H9 (cell line): ENCODE results near the gene TIPIN. TPM values are rescaled to one million over a fixed set of nuclear protein-coding genes. Genes with fewer than 3 reads are reported as not detected.

Experiments
- DNase-seq: peaks from one replicate; pipeline ENCODE4 v3.0.0-alpha.2; 2017
- H2AFZ ChIP-seq: one replicate; pipeline ENCODE4 v1.6.1; 2013; ENCODE audit warnings: mild to moderate bottlenecking, low read length, control low read depth, moderate library complexity
- H2AK5ac ChIP-seq: 2 replicates; pipeline ENCODE4 v1.6.1; 2013; ENCODE audit warnings: low read length, control low read depth, mixed read lengths; ENCODE audit not compliant: insufficient read length
- H2BK120ac ChIP-seq: one replicate; pipeline ENCODE4 v1.6.1; 2013; ENCODE audit warnings: low read depth, mild to moderate bottlenecking, low read length, control low read depth, inconsistent platforms; ENCODE audit not compliant: poor library complexity, severe bottlenecking
- H2BK12ac ChIP-seq: 2 replicates; pipeline ENCODE4 v1.6.1; 2013; ENCODE audit warnings: low read length, control low read depth, mixed read lengths, low read depth; ENCODE audit not compliant: insufficient read length
- H2BK15ac ChIP-seq: 2 replicates; pipeline ENCODE4 v1.6.1; 2013; ENCODE audit warnings: low read depth, low read length, control low read depth
- H2BK20ac ChIP-seq: one replicate; pipeline ENCODE4 v1.6.1; 2013; ENCODE audit warnings: low read depth, mild to moderate bottlenecking, low read length, control low read depth, inconsistent platforms; ENCODE audit not compliant: poor library complexity, severe bottlenecking
- H2BK5ac ChIP-seq: 2 replicates; pipeline ENCODE4 v1.6.1; 2013; ENCODE audit warnings: low read length, control low read depth, mixed read lengths; ENCODE audit not compliant: insufficient read length
- H3K14ac ChIP-seq: 2 replicates; pipeline ENCODE4 v1.6.1; 2013; ENCODE audit warnings: low read length, control low read depth; ENCODE audit not compliant: insufficient read depth
- H3K18ac ChIP-seq: 2 replicates; pipeline ENCODE4 v1.6.1; 2013; ENCODE audit warnings: low read depth, mild to moderate bottlenecking, mixed read lengths, low read length, control low read depth; ENCODE audit not compliant: insufficient read length
- H3K23ac ChIP-seq: 2 replicates; pipeline ENCODE4 v1.6.1; 2013; ENCODE audit warnings: low read length, control low read depth, mixed read lengths, low read depth; ENCODE audit not compliant: insufficient read length
- H3K23me2 ChIP-seq: 2 replicates; pipeline ENCODE4 v1.6.1; 2013; ENCODE audit warnings: low read depth, mild to moderate bottlenecking, mixed read lengths, low read length, control low read depth; ENCODE audit not compliant: insufficient read length, poor library complexity, severe bottlenecking
- H3K27ac ChIP-seq: 2 replicates; pipeline ENCODE4 v1.5.1; 2013; ENCODE audit warnings: low read length, control low read depth, mixed read lengths, low read depth; ENCODE audit not compliant: insufficient read length
- H3K27me3 ChIP-seq: 2 replicates; pipeline ENCODE4 v1.6.1; 2013; ENCODE audit warnings: low read length, control low read depth, inconsistent platforms; ENCODE audit not compliant: insufficient read depth
- H3K4ac ChIP-seq: 2 replicates; pipeline ENCODE4 v1.6.1; 2013; ENCODE audit warnings: low read depth, mild to moderate bottlenecking, control low read depth, inconsistent platforms, low read length, moderate library complexity
- H3K4me1 ChIP-seq: 2 replicates; pipeline ENCODE4 v1.6.1; 2013; ENCODE audit warnings: low read length, control low read depth, inconsistent platforms; ENCODE audit not compliant: insufficient read depth
- H3K4me2 ChIP-seq: 2 replicates; pipeline ENCODE4 v1.6.1; 2013; ENCODE audit warnings: low read length, control low read depth, mixed read lengths; ENCODE audit not compliant: insufficient read length, insufficient read depth
- H3K56ac ChIP-seq: 2 replicates; pipeline ENCODE4 v1.6.1; 2013; ENCODE audit warnings: low read depth, mild to moderate bottlenecking, mixed read lengths, low read length, control low read depth; ENCODE audit not compliant: insufficient read length
- H3K79me1 ChIP-seq: 2 replicates; pipeline ENCODE4 v1.6.1; 2013; ENCODE audit warnings: low read depth, mild to moderate bottlenecking, moderate library complexity, low read length, control low read depth, inconsistent platforms; ENCODE audit not compliant: insufficient read depth, poor library complexity, severe bottlenecking
- H3K79me2 ChIP-seq: 2 replicates; pipeline ENCODE4 v1.6.1; 2013; ENCODE audit warnings: low read length, control low read depth, inconsistent platforms; ENCODE audit not compliant: insufficient read depth
- H3K9ac ChIP-seq: 2 replicates; pipeline ENCODE4 v1.6.1; 2013; ENCODE audit warnings: low read length, control low read depth, mixed read lengths; ENCODE audit not compliant: insufficient read length; ENCODE audit errors: extremely low read depth
- H3K9me3 ChIP-seq: one replicate; pipeline ENCODE4 v1.6.1; 2013; ENCODE audit warnings: low read depth, low read length, inconsistent platforms; ENCODE audit not compliant: control insufficient read depth
- H3T11ph ChIP-seq: one replicate; pipeline ENCODE4 v1.6.1; 2013; ENCODE audit warnings: mild to moderate bottlenecking, low read length, control low read depth, inconsistent platforms
- H4K20me1 ChIP-seq: one replicate; pipeline ENCODE4 v1.6.1; 2013; ENCODE audit not compliant: control insufficient read depth, insufficient read length, insufficient read depth
- H4K5ac ChIP-seq: 2 replicates; pipeline ENCODE4 v1.6.1; 2013; ENCODE audit warnings: low read depth, mild to moderate bottlenecking, mixed read lengths, low read length, control low read depth; ENCODE audit not compliant: insufficient read length
- H4K8ac ChIP-seq: replicated peaks from 2 replicates; pipeline ENCODE4 v1.6.1; 2013; ENCODE audit warnings: low read length, control low read depth, mixed read lengths, low read depth; ENCODE audit not compliant: insufficient read length
- H4K91ac ChIP-seq: 2 replicates; pipeline ENCODE4 v1.6.1; 2013; ENCODE audit warnings: low read depth, mild to moderate bottlenecking, moderate library complexity, mixed read lengths, low read length, control low read depth; ENCODE audit not compliant: insufficient read length
- H3K27ac Mint-ChIP-seq, 3 experiments: 2 replicates in 2 of 3; 3 replicates in 1 of 3; pipeline ENCODE4 v1.8.0; 2020 to 2021; ENCODE audit warnings: mixed read lengths in 3 of 3, mild to moderate bottlenecking in 1 of 3, moderate library complexity in 1 of 3
- H3K27me3 Mint-ChIP-seq: 2 replicates; pipeline ENCODE4 v1.8.0; 2021; ENCODE audit warnings: low read depth, mild to moderate bottlenecking, moderate library complexity, mixed read lengths
- H3K36me3 Mint-ChIP-seq, 3 experiments: 2 replicates in 2 of 3; 3 replicates in 1 of 3; pipeline ENCODE4 v1.8.0; 2020 to 2021; ENCODE audit warnings: low read depth in 3 of 3, mixed read lengths in 3 of 3; ENCODE audit not compliant: insufficient read depth in 1 of 3
- H3K4me1 Mint-ChIP-seq, 2 experiments: 2 replicates each; pipeline ENCODE4 v1.8.0; 2020; ENCODE audit warnings: mixed read lengths in 2 of 2
- H3K4me3 Mint-ChIP-seq, 2 experiments: 2 replicates in 1 of 2; 3 replicates in 1 of 2; pipeline ENCODE4 v1.8.0; 2020 to 2021; ENCODE audit warnings: mild to moderate bottlenecking in 2 of 2, mixed read lengths in 2 of 2, moderate library complexity in 1 of 2
- H3K9me3 Mint-ChIP-seq, 2 experiments: 2 replicates in 1 of 2; 3 replicates in 1 of 2; pipeline ENCODE4 v1.8.0; 2020; ENCODE audit warnings: mild to moderate bottlenecking in 2 of 2, mixed read lengths in 2 of 2, moderate library complexity in 1 of 2
- WGBS: extraction: QIAGEN DNeasy Blood & Tissue Kit; methylation state at CpG from one replicate; pipeline ENCODE4 v1.1.7; 2013; ENCODE audit warnings: missing lambda C conversion rate, low lambda C conversion rate, mixed read lengths; ENCODE audit not compliant: insufficient read length; ENCODE audit errors: extremely low coverage; 5-methylcytosine and 5-hydroxymethylcytosine counted together
- total RNA-seq: library from RNA; stranded (reverse); gene quantifications from 2 replicates; pipeline ENCODE4 v1.2.1, GENCODE V29; 2021
- TF ChIP-seq, protein P1 (sequence below): fragments of 200-600 bp; sonication (generic); conservative IDR thresholded peaks from 3 replicates; pipeline ENCODE4 v1.8.0; 2021; ENCODE audit warnings: antibody characterized with exemption, mild to moderate bottlenecking

Gene TIPIN
- total RNA-seq, 1 experiment from 2014 or later: 26.9 TPM

DNA sequence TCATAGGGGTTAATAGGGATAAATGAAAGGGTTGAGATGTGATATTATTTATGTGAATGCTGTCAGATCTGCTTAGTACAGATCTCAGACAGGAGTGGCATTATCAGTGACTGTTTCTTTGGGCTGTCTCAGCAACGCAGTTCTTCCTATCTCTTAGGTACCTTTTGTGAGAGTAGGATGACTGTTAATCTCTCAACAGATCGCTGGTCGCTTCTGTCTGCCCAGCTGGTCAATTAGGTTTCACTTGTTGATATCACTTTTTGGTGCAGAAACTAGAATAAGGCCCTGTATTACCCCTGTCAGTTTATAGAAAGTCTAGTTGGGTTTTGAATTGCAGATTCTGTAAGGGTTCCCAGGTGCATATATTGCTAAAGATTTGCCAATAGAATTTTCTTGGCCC, 46.7 kb downstream of the TIPIN start:
- Histone ChIP-seq H3K79me1 (no peaks in the 10 kb centered on the region), H3K4me1 (no peaks in the 10 kb centered on the region), H3K27ac (no peak overlapping the region), H4K91ac (no peak overlapping the region), H3T11ph (no peak overlapping the region), H4K8ac (no peak overlapping the region), H3K79me2 (no peaks in the 10 kb centered on the region), H3K4ac (no peak overlapping the region), H2BK20ac (no peak overlapping the region), H2AK5ac (no peak overlapping the region), H3K23ac (no peak overlapping the region), H2BK12ac (no peak overlapping the region), H2BK120ac (no peak overlapping the region), H3K9me3 (no peaks in the 10 kb centered on the region), H3K27me3 (no peaks in the 10 kb centered on the region; the same call in 1 of the 2 replicates), H4K5ac (no peak overlapping the region), H3K23me2 (no peaks in the 10 kb centered on the region), H3K18ac (no peak overlapping the region), H3K9ac (no peak overlapping the region), H3K56ac (no peak overlapping the region), H4K20me1 (no peaks in the 10 kb centered on the region), H2BK5ac (no peak overlapping the region), H3K14ac (no peak overlapping the region), H3K4me2 (no peak overlapping the region), H2BK15ac (no peak overlapping the region), H2AFZ (no peak overlapping the region)
- WGBS: no CpG with 5 or more reads among the region's 3 CpGs
- TF ChIP-seq, protein P1, sequence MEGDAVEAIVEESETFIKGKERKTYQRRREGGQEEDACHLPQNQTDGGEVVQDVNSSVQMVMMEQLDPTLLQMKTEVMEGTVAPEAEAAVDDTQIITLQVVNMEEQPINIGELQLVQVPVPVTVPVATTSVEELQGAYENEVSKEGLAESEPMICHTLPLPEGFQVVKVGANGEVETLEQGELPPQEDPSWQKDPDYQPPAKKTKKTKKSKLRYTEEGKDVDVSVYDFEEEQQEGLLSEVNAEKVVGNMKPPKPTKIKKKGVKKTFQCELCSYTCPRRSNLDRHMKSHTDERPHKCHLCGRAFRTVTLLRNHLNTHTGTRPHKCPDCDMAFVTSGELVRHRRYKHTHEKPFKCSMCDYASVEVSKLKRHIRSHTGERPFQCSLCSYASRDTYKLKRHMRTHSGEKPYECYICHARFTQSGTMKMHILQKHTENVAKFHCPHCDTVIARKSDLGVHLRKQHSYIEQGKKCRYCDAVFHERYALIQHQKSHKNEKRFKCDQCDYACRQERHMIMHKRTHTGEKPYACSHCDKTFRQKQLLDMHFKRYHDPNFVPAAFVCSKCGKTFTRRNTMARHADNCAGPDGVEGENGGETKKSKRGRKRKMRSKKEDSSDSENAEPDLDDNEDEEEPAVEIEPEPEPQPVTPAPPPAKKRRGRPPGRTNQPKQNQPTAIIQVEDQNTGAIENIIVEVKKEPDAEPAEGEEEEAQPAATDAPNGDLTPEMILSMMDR: no peak
- Mint-ChIP-seq H3K9me3 (no peaks in the 10 kb centered on the region), H3K36me3 (peaks cover 19 to 58% (median 51%) of the 10 kb centered on the region in 3 experiments; a peak in 6 of 7 replicates), H3K4me3 (no peak overlapping the region), H3K4me1 (peaks cover 0 to 2% of the 10 kb centered on the region in 2 experiments; a peak in 1 of 4 replicates), H3K27me3 (no peaks in the 10 kb centered on the region), H3K27ac (no peak overlapping the region)
- DNase-seq: no peak
